A549 (cell line): ENCODE results near the gene PTPRN2. TPM values are rescaled to one million over a fixed set of nuclear protein-coding genes. Genes with fewer than 3 reads are reported as not detected.
"Not testable (repeated sequence)": the region's sequence is repeated elsewhere in the genome, so short reads cannot be mapped to it uniquely, and the experiment has no call there.

Source experiments
- ATAC-seq, 2 experiments: fragments of 200-7000 bp in 1 of 2; fragments of >200 bp in 1 of 2; cut with Nextera tagmentation in 1 of 2; cut with Tn5 transposase in 1 of 2; 3 replicates each; pipeline versions ENCODE4 v1.8.0 to v1.9.1; 2018 to 2020; ENCODE audit warnings: mild to moderate bottlenecking in 1 of 2, moderate library complexity in 1 of 2
- CTCF ChIA-PET: fragments of 300-600 bp; sonication (Branson Sonifier 250); formaldehyde crosslinking; extraction: SDS; loops from one replicate; lab custom pipeline; 2021; ENCODE audit warnings: antibody characterized with exemption, inconsistent platforms; lab: Yijun Ruan, JAX
- POLR2A ChIA-PET: fragments of 350-600 bp; formaldehyde crosslinking; extraction: SDS; loops from one replicate; lab custom pipeline; 2021; ENCODE audit warnings: antibody characterized with exemption, inconsistent platforms; lab: Yijun Ruan, JAX
- DNase-seq, 2 experiments: peaks; one replicate each; pipeline versions ENCODE4 v3.0.0 to v3.0.0-alpha.2; 2011 to 2016; ENCODE audit warnings: low read depth in 1 of 2, low spot score in 1 of 2
- FAIRE-seq: peaks from 2 replicates; lab custom pipeline; 2011; peaks lifted over from hg19 to GRCh38; lab: Jason Lieb, UNC
- H3K27ac ChIP-seq, 2 experiments: fragments of >200 bp; sonication (Bioruptor Twin); formaldehyde crosslinking; 3 replicates each; pipeline ENCODE4 v1.5.1; 2016 to 2017
- H3K4me1 ChIP-seq: fragments of >200 bp; sonication (Bioruptor Twin); formaldehyde crosslinking; 3 replicates; pipeline ENCODE4 v1.6.1; 2016
- H3K4me2 ChIP-seq: fragments of >200 bp; sonication (Bioruptor Twin); formaldehyde crosslinking; 3 replicates; pipeline ENCODE4 v1.6.1; 2016
- H3K4me3 ChIP-seq: fragments of >200 bp; sonication (Bioruptor Twin); formaldehyde crosslinking; 3 replicates; pipeline ENCODE4 v1.5.1; 2016
- H3K9me3 ChIP-seq: fragments of >200 bp; sonication (Bioruptor Twin); formaldehyde crosslinking; 3 replicates; pipeline ENCODE4 v1.6.1; 2016
- CBX2 ChIP-seq: fragments of 200-600 bp; sonication (generic); IDR thresholded peaks from 2 replicates; pipeline ENCODE4 v1.6.1; 2016; ENCODE audit warnings: low read depth, mild to moderate bottlenecking, borderline replicate concordance
- CEBPB ChIP-seq, 2 experiments: fragments of >200 bp in 1 of 2; sonication (Bioruptor Twin) in 1 of 2; formaldehyde crosslinking in 1 of 2; IDR thresholded peaks; 2 replicates each; pipeline ENCODE4 v1.6.1; 2012 to 2016
- ELK1 ChIP-seq: fragments of 150-350 bp; IDR thresholded peaks from 2 replicates; pipeline ENCODE4 v1.6.1; 2014; ENCODE audit warnings: low read depth, mild to moderate bottlenecking, low read length
- ESRRA ChIP-seq: fragments of 150-350 bp; IDR thresholded peaks from 2 replicates; pipeline ENCODE4 v1.6.1; 2014; ENCODE audit warnings: mild to moderate bottlenecking, low read length, borderline replicate concordance
- FOSB ChIP-seq: fragments of 250-450 bp; sonication (Bioruptor Pico); IDR thresholded peaks from 2 replicates; pipeline ENCODE4 v1.5.0; 2020; ENCODE audit warnings: mild to moderate bottlenecking, moderate library complexity
- FOSL2 ChIP-seq, 2 experiments: fragments of 450-650 bp in 1 of 2; fragments of >200 bp in 1 of 2; sonication (Bioruptor Twin) in 1 of 2; formaldehyde crosslinking; IDR thresholded peaks; 2 replicates each; pipeline versions ENCODE4 v1.5.0 to v1.6.1; 2016 to 2020; ENCODE audit warnings: mild to moderate bottlenecking in 1 of 2, moderate library complexity in 1 of 2
- HES2 ChIP-seq: fragments of >200 bp; sonication (Bioruptor Twin); formaldehyde crosslinking; IDR thresholded peaks from 2 replicates; pipeline ENCODE4 v1.6.1; 2016
- JUN ChIP-seq, 2 experiments: fragments of >200 bp; sonication (Bioruptor Twin); formaldehyde crosslinking; IDR thresholded peaks; 2 replicates in 1 of 2; 3 replicates in 1 of 2; pipeline ENCODE4 v1.6.1; 2016 to 2017
- JUNB ChIP-seq: fragments of >200 bp; sonication (Bioruptor Twin); formaldehyde crosslinking; IDR thresholded peaks from 2 replicates; pipeline ENCODE4 v1.6.1; 2016
- KDM1A ChIP-seq: fragments of 200-600 bp; sonication (generic); IDR thresholded peaks from 2 replicates; pipeline ENCODE4 v1.6.1; 2016; ENCODE audit warnings: low read depth, mild to moderate bottlenecking
- NR3C1 ChIP-seq: fragments of >200 bp; sonication (Bioruptor Twin); formaldehyde crosslinking; IDR thresholded peaks from 3 replicates; pipeline ENCODE4 v1.6.1; 2017
- POLR2A ChIP-seq: IDR thresholded peaks from 2 replicates; pipeline ENCODE4 v1.6.1; 2012; ENCODE audit warnings: mild to moderate bottlenecking, low read length
- POLR2AphosphoS2 ChIP-seq: conservative IDR thresholded peaks from 2 replicates; pipeline ENCODE4 v1.6.1; 2012; ENCODE audit warnings: low read length, improper control_type of control experiment, inconsistent platforms
- RAD21 ChIP-seq, 2 experiments: fragments of >200 bp in 1 of 2; sonication (Bioruptor Twin) in 1 of 2; formaldehyde crosslinking in 1 of 2; IDR thresholded peaks in 1 of 2; conservative IDR thresholded peaks in 1 of 2; 2 replicates in 1 of 2; 3 replicates in 1 of 2; pipeline ENCODE4 v1.6.1; 2012 to 2018; ENCODE audit warnings: inconsistent platforms in 1 of 2
- RCOR1 ChIP-seq: fragments of 150-350 bp; IDR thresholded peaks from 2 replicates; pipeline ENCODE4 v1.6.1; 2014; ENCODE audit warnings: antibody characterized with exemption, low read length, low read depth
- RNF2 ChIP-seq: fragments of 200-600 bp; sonication (generic); IDR thresholded peaks from 2 replicates; pipeline ENCODE4 v1.6.1; 2016; ENCODE audit warnings: low read depth, mild to moderate bottlenecking, antibody characterized with exemption, moderate library complexity, borderline replicate concordance
- ZFP36 ChIP-seq: fragments of 450-650 bp; IDR thresholded peaks from 2 replicates; pipeline ENCODE4 v1.6.1; 2014; ENCODE audit warnings: borderline replicate concordance; ENCODE audit not compliant: partially characterized antibody
- WGBS: methylation state at CpG from one replicate; pipeline ENCODE4 v1.1.6; 2017; ENCODE audit errors: missing lambda C conversion rate; 5-methylcytosine and 5-hydroxymethylcytosine counted together
- polyA plus RNA-seq, 4 experiments: library from polyadenylated mRNA; depleted of rRNA in 3 of 4; stranded (reverse); fragments of >200 nt; fragmentation: RNase III in 1 of 4; extraction: RNeasy Plus Mini Kit Qiagen cat#74134 plus additional on column Dnase treatment in 1 of 4; gene quantifications; 2 replicates in 3 of 4; 3 replicates in 1 of 4; pipeline ENCODE4 v1.2.3, GENCODE V29; 2011 to 2017
- TF ChIP-seq, protein P1 (sequence below): fragments of 250-450 bp; sonication (Bioruptor Pico); IDR thresholded peaks from 2 replicates; pipeline ENCODE4 v1.5.0; 2020; ENCODE audit warnings: low read depth, mild to moderate bottlenecking, moderate library complexity
- TF ChIP-seq, protein P2 (sequence below): fragments of 200-600 bp; sonication (generic); IDR thresholded peaks from 2 replicates; pipeline ENCODE4 v1.6.1; 2016; ENCODE audit warnings: antibody characterized with exemption, mild to moderate bottlenecking, moderate library complexity

Gene PTPRN2
- polyA plus RNA-seq, 2 of the 4 experiments (the other 2 are of a cell fraction) = 0.41 to 1.2 TPM

DNA sequence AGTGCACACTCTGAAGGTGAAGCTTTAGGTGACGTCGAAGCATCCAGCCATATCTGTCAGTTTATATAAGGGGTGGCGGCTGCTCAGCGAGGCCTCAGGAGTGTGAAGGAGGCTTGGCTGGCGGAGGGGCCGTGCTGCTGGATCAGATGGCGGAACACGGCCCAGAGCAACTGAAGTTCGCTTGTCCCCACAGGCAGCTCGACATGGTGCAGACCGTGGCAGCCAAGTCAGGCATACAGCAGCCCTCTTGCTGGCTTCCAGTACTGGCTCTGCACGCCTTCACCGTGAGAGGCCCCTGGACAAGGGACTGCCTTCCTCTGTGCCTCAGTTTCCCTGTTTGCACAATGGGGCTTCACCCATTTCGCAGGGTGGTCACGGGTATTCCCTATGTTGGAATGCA, 807.3 kb downstream of the PTPRN2 start:
- FAIRE-seq = no peak
- Histone ChIP-seq H3K4me3 (no peak overlapping the region), H3K9me3 (no peaks in the 10 kb centered on the region), H3K4me2 (no peak overlapping the region), H3K4me1 (no peaks in the 10 kb centered on the region), H3K27ac (no peak overlapping the region)
- DNase-seq = no peak
- ChIA-PET POLR2A (no interaction called here), CTCF (interaction anchor here (1.0 kb wide), 1 partner anchor 10 kb away, joined by 3 read pairs; no protein-coding TSS in a partner anchor)
- ATAC-seq = no peak
- TF ChIP-seq CBX2 = no peak
- no peak for TF ChIP-seq FOSB (CRISPR knock-in tag)
- no peak for TF ChIP-seq CEBPB (IDR thresholded peaks at IDR 0.05)
- no peak for TF ChIP-seq JUNB
- TF ChIP-seq JUN (IDR thresholded peaks at IDR 0.05) = no peak
- TF ChIP-seq POLR2AphosphoS2 = no peak
- no peak for TF ChIP-seq POLR2A
- TF ChIP-seq HES2 = no peak
- TF ChIP-seq ZFP36 = no peak
- TF ChIP-seq RAD21 (conservative IDR thresholded peaks at IDR 0.05 in 1 of 2, IDR thresholded peaks at IDR 0.05 in 1 of 2) = no peak
- TF ChIP-seq NR3C1 = no peak
- TF ChIP-seq ESRRA = no peak
- TF ChIP-seq, protein P1, sequence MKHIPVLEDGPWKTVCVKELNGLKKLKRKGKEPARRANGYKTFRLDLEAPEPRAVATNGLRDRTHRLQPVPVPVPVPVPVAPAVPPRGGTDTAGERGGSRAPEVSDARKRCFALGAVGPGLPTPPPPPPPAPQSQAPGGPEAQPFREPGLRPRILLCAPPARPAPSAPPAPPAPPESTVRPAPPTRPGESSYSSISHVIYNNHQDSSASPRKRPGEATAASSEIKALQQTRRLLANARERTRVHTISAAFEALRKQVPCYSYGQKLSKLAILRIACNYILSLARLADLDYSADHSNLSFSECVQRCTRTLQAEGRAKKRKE (CRISPR knock-in tag) = no peak
- TF ChIP-seq, protein P2, sequence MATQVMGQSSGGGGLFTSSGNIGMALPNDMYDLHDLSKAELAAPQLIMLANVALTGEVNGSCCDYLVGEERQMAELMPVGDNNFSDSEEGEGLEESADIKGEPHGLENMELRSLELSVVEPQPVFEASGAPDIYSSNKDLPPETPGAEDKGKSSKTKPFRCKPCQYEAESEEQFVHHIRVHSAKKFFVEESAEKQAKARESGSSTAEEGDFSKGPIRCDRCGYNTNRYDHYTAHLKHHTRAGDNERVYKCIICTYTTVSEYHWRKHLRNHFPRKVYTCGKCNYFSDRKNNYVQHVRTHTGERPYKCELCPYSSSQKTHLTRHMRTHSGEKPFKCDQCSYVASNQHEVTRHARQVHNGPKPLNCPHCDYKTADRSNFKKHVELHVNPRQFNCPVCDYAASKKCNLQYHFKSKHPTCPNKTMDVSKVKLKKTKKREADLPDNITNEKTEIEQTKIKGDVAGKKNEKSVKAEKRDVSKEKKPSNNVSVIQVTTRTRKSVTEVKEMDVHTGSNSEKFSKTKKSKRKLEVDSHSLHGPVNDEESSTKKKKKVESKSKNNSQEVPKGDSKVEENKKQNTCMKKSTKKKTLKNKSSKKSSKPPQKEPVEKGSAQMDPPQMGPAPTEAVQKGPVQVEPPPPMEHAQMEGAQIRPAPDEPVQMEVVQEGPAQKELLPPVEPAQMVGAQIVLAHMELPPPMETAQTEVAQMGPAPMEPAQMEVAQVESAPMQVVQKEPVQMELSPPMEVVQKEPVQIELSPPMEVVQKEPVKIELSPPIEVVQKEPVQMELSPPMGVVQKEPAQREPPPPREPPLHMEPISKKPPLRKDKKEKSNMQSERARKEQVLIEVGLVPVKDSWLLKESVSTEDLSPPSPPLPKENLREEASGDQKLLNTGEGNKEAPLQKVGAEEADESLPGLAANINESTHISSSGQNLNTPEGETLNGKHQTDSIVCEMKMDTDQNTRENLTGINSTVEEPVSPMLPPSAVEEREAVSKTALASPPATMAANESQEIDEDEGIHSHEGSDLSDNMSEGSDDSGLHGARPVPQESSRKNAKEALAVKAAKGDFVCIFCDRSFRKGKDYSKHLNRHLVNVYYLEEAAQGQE = no peak
- TF ChIP-seq ELK1 = no peak
- TF ChIP-seq RNF2 = no peak
- no peak for TF ChIP-seq RCOR1
- WGBS = 48% methylated on average over 15 of the region's 15 CpGs

- no peak for DNase-seq
- no peak for TF ChIP-seq FOSL2 (IDR thresholded peaks at IDR 0.05)
- TF ChIP-seq FOSL2 (CRISPR knock-in tag; IDR thresholded peaks at IDR 0.05) = no peak
- no peak for TF ChIP-seq ELK1
- no peak for TF ChIP-seq KDM1A
- Histone ChIP-seq H3K9me3 (no peaks in the 10 kb centered on the region), H3K4me1 (no peaks in the 10 kb centered on the region), H3K4me3 (no peak overlapping the region), H3K27ac (no peak overlapping the region), H3K4me2 (no peak overlapping the region)
- WGBS = 17% methylated on average over 7 of the region's 12 CpGs
- POLR2A ChIA-PET = no interaction called here
- no peak for ATAC-seq
- FAIRE-seq = no peak
- CTCF ChIA-PET = no interaction called here
Observed at GRCh38 chr7:157779206-157779605, 808.4 kb downstream of the PTPRN2 start.

DNA sequence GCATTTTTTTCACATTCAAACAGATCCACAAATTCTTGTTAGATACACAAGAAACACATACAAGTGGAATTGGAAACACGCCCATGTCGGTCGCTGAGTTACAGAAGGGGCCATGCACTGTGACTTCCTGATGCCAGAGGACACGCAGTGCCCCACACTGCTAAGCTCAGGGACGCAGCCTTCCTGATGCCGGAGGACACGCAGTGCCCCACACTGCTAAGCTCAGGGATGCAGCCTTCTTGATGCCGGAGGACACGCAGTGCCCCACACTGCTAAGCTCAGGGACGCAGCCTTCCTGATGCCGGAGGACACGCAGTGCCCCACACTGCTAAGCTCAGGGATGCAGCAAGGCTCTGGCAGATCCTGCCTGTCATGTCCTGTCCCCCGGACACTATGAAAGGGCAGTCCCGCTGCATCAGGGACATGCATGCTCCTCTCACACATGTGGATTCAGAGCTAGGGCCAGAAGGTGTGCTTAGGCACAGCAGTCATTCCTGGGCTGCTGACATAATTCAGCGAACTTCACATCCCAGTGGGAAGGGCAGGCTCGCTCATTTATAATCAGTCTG, 810.3 kb downstream of the PTPRN2 start:
- POLR2A ChIA-PET, FAIRE-seq, H3K27ac ChIP-seq, H3K4me2 ChIP-seq, CTCF ChIA-PET, H3K4me1 ChIP-seq, DNase-seq, H3K9me3 ChIP-seq, H3K4me3 ChIP-seq: not testable (repeated sequence)
- 17% methylated on average over 9 of the region's 16 CpGs for WGBS
- peak in 1 of 2 experiments; percentile 9; a peak in 2 of 6 replicates for ATAC-seq
